GM12801 (cell line): ENCODE data around the gene OR1D5.

ENCODE experiments used
- TF ChIP-seq, protein P1 (sequence below): IDR thresholded peaks from one replicate; pipeline ENCODE4 v1.5.1; 2011; ENCODE audit warnings: control low read depth; ENCODE audit not compliant: insufficient read length; ENCODE audit errors: extremely low read depth

OR1D5 gene

DNA sequence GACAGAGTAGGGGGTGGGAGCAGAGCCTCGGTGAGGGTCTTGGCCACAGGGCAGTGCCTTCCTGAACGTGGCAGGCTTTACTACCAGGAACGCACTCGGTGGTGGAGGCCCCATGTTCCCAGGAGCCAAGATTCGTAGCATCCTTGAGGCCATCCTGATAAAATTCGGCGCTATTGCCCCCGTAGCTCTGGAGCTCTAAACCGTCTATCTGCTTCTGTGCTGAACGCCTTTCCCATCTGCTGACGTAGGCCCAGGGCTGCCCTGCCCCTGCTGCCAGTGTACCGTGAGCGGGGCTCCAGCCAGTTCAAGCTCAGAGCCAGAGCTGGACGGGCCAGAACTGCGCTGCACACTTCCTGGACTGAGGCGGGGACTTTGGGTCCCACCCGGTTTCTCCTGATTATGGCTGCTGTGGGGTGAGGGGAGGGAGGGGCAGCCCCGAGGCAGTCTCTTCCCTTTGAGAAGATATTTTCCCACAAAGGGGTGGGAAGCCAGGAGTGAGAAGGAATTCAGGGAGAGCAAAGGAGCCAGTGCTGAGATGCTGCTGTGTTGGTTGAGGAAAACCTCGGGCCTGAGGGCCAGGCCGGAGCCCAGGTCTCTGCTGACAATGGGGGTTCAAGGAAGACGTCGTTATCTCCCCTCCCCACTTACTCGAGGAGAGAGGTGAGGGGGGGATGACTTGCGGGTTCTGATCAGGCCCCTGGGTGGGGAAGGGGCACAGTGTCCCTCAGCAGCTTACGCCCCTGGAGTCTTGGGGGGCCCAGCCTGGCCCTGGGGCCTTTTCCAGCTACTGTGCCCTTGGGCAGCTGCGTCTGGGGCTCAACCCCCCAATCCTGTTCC is 29.4 kb downstream of the OR1D5 start:
- TF ChIP-seq, protein P1, sequence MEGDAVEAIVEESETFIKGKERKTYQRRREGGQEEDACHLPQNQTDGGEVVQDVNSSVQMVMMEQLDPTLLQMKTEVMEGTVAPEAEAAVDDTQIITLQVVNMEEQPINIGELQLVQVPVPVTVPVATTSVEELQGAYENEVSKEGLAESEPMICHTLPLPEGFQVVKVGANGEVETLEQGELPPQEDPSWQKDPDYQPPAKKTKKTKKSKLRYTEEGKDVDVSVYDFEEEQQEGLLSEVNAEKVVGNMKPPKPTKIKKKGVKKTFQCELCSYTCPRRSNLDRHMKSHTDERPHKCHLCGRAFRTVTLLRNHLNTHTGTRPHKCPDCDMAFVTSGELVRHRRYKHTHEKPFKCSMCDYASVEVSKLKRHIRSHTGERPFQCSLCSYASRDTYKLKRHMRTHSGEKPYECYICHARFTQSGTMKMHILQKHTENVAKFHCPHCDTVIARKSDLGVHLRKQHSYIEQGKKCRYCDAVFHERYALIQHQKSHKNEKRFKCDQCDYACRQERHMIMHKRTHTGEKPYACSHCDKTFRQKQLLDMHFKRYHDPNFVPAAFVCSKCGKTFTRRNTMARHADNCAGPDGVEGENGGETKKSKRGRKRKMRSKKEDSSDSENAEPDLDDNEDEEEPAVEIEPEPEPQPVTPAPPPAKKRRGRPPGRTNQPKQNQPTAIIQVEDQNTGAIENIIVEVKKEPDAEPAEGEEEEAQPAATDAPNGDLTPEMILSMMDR, result no peak

DNA sequence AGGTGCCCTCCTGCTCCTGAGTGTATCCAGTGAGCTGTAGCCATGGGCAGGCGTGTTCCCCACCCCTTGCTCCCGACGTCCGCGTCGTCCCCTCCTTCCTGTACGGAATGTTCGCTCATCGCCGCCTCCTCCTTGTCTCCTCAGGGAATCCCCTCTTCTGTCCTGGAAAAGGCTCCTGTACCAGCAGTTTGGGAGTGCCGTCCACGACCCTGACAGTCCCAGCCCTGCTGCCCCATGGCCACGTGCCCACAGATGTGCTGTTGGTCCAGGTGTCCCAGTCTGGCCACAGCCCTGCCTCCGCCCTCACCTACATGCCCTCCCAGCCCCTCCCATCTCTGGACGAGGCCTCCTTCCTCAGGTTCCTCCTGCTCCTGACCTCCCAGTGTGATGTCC is 30.2 kb downstream of the OR1D5 start:
- TF ChIP-seq, protein P1, result no peak

DNA sequence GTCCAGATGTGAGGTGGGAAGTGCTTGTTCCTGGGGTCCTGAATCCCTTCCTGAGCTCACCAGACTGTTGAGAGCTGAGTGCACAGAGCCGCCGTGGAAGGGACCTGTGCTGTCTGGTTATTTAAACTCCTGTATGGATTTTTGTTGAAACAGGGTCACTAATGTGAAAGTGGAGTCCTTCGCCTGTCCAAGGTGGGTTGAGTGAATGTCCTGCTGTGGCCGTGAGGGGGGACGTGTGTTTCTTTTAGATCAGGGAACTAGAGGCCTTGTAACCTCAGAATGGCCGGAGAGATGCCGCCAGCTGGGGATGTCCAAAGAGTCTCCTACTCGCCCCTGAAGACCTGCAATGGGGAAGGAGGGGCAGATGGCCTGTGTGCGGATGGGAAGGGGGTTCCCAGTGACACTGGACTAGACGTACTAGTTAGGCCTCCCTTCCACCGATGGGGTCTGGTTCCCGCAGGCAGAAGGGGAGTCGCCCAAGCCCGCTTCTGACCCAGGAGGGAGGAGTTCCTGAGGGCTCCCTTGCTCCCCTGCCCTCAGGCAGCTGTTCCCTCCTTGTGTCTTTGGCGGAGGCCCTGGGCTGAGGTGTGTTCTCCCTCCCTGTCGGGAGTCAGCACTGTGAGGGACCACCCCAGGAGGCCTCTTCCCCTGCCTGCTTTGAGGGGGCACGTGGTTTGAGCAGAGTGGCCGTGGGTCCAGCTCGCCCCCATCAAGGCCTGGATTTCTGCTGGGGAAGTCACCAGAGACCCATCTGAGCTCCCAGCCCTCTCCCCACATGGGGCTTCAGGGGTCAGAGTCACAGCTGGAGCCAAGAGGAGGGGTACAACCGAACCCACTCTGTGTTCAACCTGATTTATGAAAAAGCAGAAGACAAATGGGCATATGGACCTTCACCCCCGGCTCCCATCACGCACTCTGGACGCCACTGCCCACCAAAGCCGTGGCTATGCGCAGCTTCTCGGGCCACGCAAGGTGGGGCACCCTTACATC is 30.9 kb downstream of the OR1D5 start:
- TF ChIP-seq, protein P1, result no peak

DNA sequence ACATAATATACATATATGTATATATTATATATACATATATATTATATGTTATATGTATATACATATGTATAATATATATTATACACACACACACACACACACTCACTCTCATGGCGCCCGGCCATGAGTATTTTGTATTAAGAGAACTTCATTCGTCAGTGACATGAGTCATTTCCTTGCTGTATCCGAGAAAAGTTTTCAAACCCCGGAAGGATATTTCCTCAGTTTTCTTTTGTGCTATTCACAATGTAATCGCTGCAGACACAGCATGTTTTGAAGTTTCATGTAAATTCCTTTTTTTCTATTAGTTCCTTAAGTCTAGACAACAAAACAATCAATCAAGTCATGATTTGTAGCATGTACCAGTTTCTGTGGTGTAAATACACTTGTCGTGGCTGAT is 33.3 kb downstream of the OR1D5 start:
- TF ChIP-seq, protein P1, result no peak

DNA sequence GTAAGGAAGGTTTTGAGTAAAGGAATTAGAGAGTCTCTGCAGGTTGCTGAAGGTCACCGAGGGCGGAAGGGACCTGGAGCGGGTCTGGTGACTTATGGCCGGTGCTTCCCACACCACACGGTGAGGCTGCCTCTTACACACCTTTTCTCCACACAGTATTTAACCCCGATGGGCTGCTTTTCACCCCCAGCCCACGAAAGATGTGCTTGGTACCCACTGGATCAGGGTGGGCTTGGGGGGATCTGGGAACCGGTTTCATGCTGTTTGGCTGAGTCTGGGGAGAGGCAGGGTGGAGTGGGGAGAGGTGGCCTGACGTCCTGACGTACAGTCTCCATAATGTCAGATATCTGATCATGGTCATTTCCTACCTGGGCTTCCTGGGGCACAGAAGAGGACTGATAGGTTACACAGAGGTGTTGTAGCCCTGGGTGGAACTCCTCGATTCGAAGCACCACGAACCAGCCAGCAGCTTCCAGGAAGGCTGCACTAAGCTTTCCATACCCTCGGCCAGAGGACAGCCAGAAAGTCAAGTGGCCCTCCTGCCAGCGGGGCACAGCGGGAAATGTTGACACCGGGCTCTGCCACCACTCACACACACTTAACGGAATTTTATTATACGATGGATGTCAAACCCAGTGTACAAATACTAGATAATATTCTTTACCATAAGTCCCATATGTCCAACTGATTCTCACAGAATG is 34.0 kb downstream of the OR1D5 start:
- TF ChIP-seq, protein P1, result no peak

DNA sequence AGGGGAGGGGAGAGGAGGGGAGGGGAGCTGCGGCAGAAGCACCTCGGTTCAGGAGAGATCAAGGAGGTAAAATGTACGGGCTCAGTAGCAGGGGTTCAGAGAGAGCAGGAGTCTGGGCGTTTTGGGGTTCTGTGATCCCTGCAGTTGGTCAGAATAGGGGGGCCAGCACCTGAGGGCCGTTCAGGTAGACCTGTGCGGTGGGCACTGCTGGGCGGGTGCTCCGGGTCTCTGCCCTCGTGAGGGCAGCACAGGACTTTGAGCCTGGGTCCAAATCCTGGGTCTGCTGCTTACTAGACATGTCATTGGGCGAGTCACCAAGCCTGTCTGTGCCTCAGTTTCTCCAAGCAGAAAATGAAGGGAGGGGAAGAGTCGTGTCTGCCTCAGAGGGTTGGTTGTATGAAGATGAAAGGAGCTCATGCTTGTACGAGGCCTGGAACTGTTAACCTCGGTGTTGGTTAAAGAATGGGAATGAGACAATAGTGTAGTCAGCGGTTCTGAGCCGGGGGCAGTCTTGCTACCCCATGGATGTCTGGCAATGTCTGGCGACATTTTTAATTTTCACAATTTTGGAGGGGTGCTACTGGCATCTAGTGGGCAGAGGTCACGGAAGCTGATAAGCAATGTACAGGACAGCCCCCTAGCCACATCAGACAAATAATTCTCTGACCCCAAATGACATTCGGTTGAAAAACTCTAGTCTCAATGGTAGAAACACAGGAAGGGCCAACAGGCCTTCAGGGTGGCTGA is 35.4 kb downstream of the OR1D5 start:
- TF ChIP-seq, protein P1, result no peak
